Loucy (cell line): ENCODE measurements around the gene BCL2.

ENCODE experiments used
- H2AFZ ChIP-seq: fragments of 200-600 bp; sonication (generic); 2 replicates; pipeline ENCODE4 v1.6.0; 2016; ENCODE audit warnings: antibody characterized with exemption, mild to moderate bottlenecking, low read length, moderate library complexity
- H3F3A ChIP-seq: fragments of 200-600 bp; 2 replicates; pipeline ENCODE4 v1.6.0; 2016; ENCODE audit warnings: antibody characterized with exemption, low read depth, mild to moderate bottlenecking
- H3K27me3 ChIP-seq: fragments of 200-600 bp; sonication (generic); 2 replicates; pipeline ENCODE4 v1.6.1; 2014; ENCODE audit warnings: low read length, mild to moderate bottlenecking; ENCODE audit not compliant: insufficient read depth, poor library complexity, severe bottlenecking
- H3K36me3 ChIP-seq: fragments of 200-600 bp; sonication (generic); 2 replicates; pipeline ENCODE4 v1.6.1; 2016; ENCODE audit warnings: low read length; ENCODE audit not compliant: insufficient read depth
- H3K4me1 ChIP-seq: fragments of 200-600 bp; sonication (generic); 2 replicates; pipeline ENCODE4 v1.5.1; 2014; ENCODE audit warnings: low read length, mild to moderate bottlenecking; ENCODE audit not compliant: insufficient read depth, poor library complexity, severe bottlenecking
- H3K4me2 ChIP-seq: fragments of 200-600 bp; sonication (generic); 2 replicates; pipeline ENCODE4 v1.6.0; 2014; ENCODE audit warnings: antibody characterized with exemption, low read length, low read depth, mild to moderate bottlenecking; ENCODE audit not compliant: poor library complexity, severe bottlenecking
- H3K4me3 ChIP-seq: fragments of 200-600 bp; sonication (generic); 2 replicates; pipeline ENCODE4 v1.5.1; 2014; ENCODE audit warnings: low read length, mild to moderate bottlenecking, mixed read lengths; ENCODE audit not compliant: poor library complexity, severe bottlenecking
- H3K79me2 ChIP-seq: fragments of 200-600 bp; sonication (generic); 2 replicates; pipeline ENCODE4 v1.6.1; 2014; ENCODE audit warnings: low read length; ENCODE audit not compliant: insufficient read depth
- H3K9ac ChIP-seq: fragments of 200-600 bp; sonication (generic); 2 replicates; pipeline ENCODE4 v1.6.0; 2014; ENCODE audit warnings: mild to moderate bottlenecking, low read depth, low read length, moderate library complexity; ENCODE audit not compliant: poor library complexity, severe bottlenecking
- H3K9me2 ChIP-seq: fragments of 200-600 bp; sonication (generic); replicated peaks from 2 replicates; pipeline ENCODE4 v1.6.1; 2016; ENCODE audit warnings: low read depth, low read length, mixed read lengths
- H3K9me3 ChIP-seq: fragments of 200-600 bp; sonication (generic); 2 replicates; pipeline ENCODE4 v1.6.1; 2014; ENCODE audit warnings: mild to moderate bottlenecking, antibody characterized with exemption, low read length, low read depth; ENCODE audit not compliant: insufficient read depth
- H4K20me1 ChIP-seq: fragments of 200-600 bp; sonication (generic); 2 replicates; pipeline ENCODE4 v1.6.0; 2014; ENCODE audit warnings: antibody characterized with exemption, low read length, mild to moderate bottlenecking; ENCODE audit not compliant: insufficient read depth, poor library complexity, severe bottlenecking
- CTCF ChIP-seq: fragments of 200-600 bp; sonication (generic); conservative IDR thresholded peaks from 2 replicates; pipeline ENCODE4 v1.5.1; 2014; ENCODE audit warnings: mild to moderate bottlenecking, antibody characterized with exemption, low read length
- EZH2phosphoT487 ChIP-seq: fragments of 200-600 bp; IDR thresholded peaks from 2 replicates; pipeline ENCODE4 v1.6.1; 2018; ENCODE audit warnings: antibody characterized with exemption, mild to moderate bottlenecking, moderate library complexity, borderline replicate concordance

Gene BCL2

GRCh38 chr18:63155910-63156773, 163.4 kb downstream of the BCL2 start:
- peak overlapping the region; percentile 22 for H3K9ac ChIP-seq
- H4K20me1 ChIP-seq: no peaks in the 10 kb centered on the region
- H2AFZ ChIP-seq: no peak overlapping the region
- peaks cover 52% of the 10 kb centered on the region for H3K79me2 ChIP-seq
- TF ChIP-seq CTCF (no peak), EZH2phosphoT487 (no peak)
- no peak overlapping the region for H3K4me3 ChIP-seq
- H3F3A ChIP-seq: no peaks in the 10 kb centered on the region
- no peaks in the 10 kb centered on the region for H3K36me3 ChIP-seq
- no peaks in the 10 kb centered on the region for H3K9me3 ChIP-seq
- H3K4me2 ChIP-seq: no peak overlapping the region
- peaks cover 45% of the 10 kb centered on the region for H3K4me1 ChIP-seq
- no peaks in the 10 kb centered on the region for H3K27me3 ChIP-seq
- no peaks in the 10 kb centered on the region for H3K9me2 ChIP-seq

- Histone ChIP-seq H3K36me3 (no peaks in the 10 kb centered on the region), H4K20me1 (no peaks in the 10 kb centered on the region), H3K79me2 (peaks cover 58% of the 10 kb centered on the region), H3K4me2 (no peak overlapping the region), H3K9me2 (no peaks in the 10 kb centered on the region), H3K27me3 (no peaks in the 10 kb centered on the region), H3K4me1 (peaks cover 48% of the 10 kb centered on the region), H3K4me3 (no peak overlapping the region), H3F3A (no peaks in the 10 kb centered on the region), H2AFZ (no peak overlapping the region), H3K9ac (peak overlapping the region; percentile 40), H3K9me3 (no peaks in the 10 kb centered on the region)
- TF ChIP-seq CTCF (peak; percentile 81), EZH2phosphoT487 (no peak)
Observed at GRCh38 chr18:63155169-63155852, 164.3 kb downstream of the BCL2 start.

- H3K79me2 ChIP-seq: peaks cover 54% of the 10 kb centered on the region
- no peak overlapping the region for H3K4me3 ChIP-seq
- no peak overlapping the region for H3K4me2 ChIP-seq
- no peaks in the 10 kb centered on the region for H3F3A ChIP-seq
- H4K20me1 ChIP-seq: no peaks in the 10 kb centered on the region
- TF ChIP-seq CTCF (no peak), EZH2phosphoT487 (no peak)
- H3K9me3 ChIP-seq: no peaks in the 10 kb centered on the region
- H2AFZ ChIP-seq: no peak overlapping the region
- H3K36me3 ChIP-seq: no peaks in the 10 kb centered on the region
- H3K9ac ChIP-seq: peak overlapping the region; percentile 40
- peaks cover 48% of the 10 kb centered on the region for H3K4me1 ChIP-seq
- no peaks in the 10 kb centered on the region for H3K27me3 ChIP-seq
- H3K9me2 ChIP-seq: no peaks in the 10 kb centered on the region
Observed at GRCh38 chr18:63154350-63155152, 165.0 kb downstream of the BCL2 start.
